HEK293 (cell line): ENCODE data around the gene ATP6V0A4.

Experiments
- BCL11A ChIP-seq: fragments of 450-650 bp; formaldehyde crosslinking; IDR thresholded peaks from 2 replicates; pipeline ENCODE4 v1.5.1; 2016; ENCODE audit warnings: low read depth, missing biosample characterization, missing genetic modification characterization
- SALL2 ChIP-seq: fragments of 450-650 bp; formaldehyde crosslinking; IDR thresholded peaks from 2 replicates; pipeline ENCODE4 v1.5.0; 2017; ENCODE audit warnings: missing biosample characterization, mild to moderate bottlenecking, missing genetic modification characterization, borderline replicate concordance
- ZEB2 ChIP-seq: fragments of 450-650 bp; formaldehyde crosslinking; IDR thresholded peaks from 2 replicates; pipeline ENCODE4 v1.5.1; 2016; ENCODE audit warnings: missing biosample characterization, missing genetic modification characterization
- ZNF350 ChIP-seq: fragments of 450-650 bp; formaldehyde crosslinking; IDR thresholded peaks from 2 replicates; pipeline ENCODE4 v1.5.0; 2017; ENCODE audit warnings: missing biosample characterization, mild to moderate bottlenecking, missing genetic modification characterization
- ZNF423 ChIP-seq: fragments of 450-650 bp; formaldehyde crosslinking; IDR thresholded peaks from 2 replicates; pipeline ENCODE4 v1.5.1; 2016; ENCODE audit warnings: missing biosample characterization, missing genetic modification characterization
- ZNF768 ChIP-seq: fragments of 450-650 bp; formaldehyde crosslinking; IDR thresholded peaks from 2 replicates; pipeline ENCODE4 v1.5.1; 2018; ENCODE audit warnings: missing biosample characterization, mild to moderate bottlenecking, missing genetic modification characterization
- TF ChIP-seq, protein P1 (sequence below): fragments of 450-650 bp; formaldehyde crosslinking; IDR thresholded peaks from 2 replicates; pipeline ENCODE4 v1.5.1; 2017; ENCODE audit warnings: missing biosample characterization, missing genetic modification characterization
- TF ChIP-seq, protein P2 (sequence below): fragments of 450-650 bp; formaldehyde crosslinking; IDR thresholded peaks from 2 replicates; pipeline ENCODE4 v1.5.1; 2016; ENCODE audit warnings: missing biosample characterization, missing genetic modification characterization
- TF ChIP-seq, protein P3 (sequence below): fragments of 450-650 bp; formaldehyde crosslinking; IDR thresholded peaks from 2 replicates; pipeline ENCODE4 v1.5.1; 2017; ENCODE audit warnings: missing biosample characterization, mild to moderate bottlenecking, missing genetic modification characterization, moderate library complexity
- TF ChIP-seq, protein P4 (sequence below): fragments of 450-650 bp; formaldehyde crosslinking; IDR thresholded peaks from 2 replicates; pipeline ENCODE4 v1.5.1; 2016; ENCODE audit warnings: missing biosample characterization, missing genetic modification characterization

DNA sequence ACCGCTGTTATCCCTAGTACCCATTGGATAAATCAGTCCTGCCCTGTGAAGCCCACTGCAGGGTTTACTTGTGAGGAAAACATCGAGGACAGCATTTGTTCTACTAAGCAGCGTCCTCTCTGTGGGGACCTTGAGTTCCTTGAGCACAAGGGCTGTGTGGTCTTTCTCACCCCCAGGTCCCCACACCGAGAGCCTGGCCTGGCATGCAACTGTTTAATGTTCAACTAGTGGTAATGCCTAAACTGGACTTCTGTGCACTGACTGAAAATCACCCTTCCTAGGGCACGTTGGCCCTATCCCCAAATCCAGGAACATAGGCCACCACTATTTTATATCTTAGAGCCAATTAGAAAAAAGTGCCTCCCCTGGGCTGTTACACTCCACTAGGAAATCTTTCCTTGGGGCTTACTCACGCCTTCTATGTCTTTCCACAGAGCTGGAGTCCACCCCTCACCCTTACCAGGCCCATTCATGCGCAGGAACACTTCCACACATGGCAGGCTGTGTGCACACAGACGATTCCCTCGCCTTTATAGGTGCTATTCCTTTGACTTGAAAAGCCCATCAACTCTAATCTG is 1.9 kb downstream of the ATP6V0A4 start:
- TF ChIP-seq BCL11A (tag by site-specific recombination) (no peak), ZNF423 (tag by site-specific recombination) (no peak), ZNF350 (tag by site-specific recombination) (no peak), ZNF768 (tag by site-specific recombination) (no peak), SALL2 (tag by site-specific recombination) (no peak), ZEB2 (no peak)
- TF ChIP-seq, protein P1, sequence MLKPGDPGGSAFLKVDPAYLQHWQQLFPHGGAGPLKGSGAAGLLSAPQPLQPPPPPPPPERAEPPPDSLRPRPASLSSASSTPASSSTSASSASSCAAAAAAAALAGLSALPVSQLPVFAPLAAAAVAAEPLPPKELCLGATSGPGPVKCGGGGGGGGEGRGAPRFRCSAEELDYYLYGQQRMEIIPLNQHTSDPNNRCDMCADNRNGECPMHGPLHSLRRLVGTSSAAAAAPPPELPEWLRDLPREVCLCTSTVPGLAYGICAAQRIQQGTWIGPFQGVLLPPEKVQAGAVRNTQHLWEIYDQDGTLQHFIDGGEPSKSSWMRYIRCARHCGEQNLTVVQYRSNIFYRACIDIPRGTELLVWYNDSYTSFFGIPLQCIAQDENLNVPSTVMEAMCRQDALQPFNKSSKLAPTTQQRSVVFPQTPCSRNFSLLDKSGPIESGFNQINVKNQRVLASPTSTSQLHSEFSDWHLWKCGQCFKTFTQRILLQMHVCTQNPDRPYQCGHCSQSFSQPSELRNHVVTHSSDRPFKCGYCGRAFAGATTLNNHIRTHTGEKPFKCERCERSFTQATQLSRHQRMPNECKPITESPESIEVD (tag by site-specific recombination): no peak
- TF ChIP-seq, protein P2, sequence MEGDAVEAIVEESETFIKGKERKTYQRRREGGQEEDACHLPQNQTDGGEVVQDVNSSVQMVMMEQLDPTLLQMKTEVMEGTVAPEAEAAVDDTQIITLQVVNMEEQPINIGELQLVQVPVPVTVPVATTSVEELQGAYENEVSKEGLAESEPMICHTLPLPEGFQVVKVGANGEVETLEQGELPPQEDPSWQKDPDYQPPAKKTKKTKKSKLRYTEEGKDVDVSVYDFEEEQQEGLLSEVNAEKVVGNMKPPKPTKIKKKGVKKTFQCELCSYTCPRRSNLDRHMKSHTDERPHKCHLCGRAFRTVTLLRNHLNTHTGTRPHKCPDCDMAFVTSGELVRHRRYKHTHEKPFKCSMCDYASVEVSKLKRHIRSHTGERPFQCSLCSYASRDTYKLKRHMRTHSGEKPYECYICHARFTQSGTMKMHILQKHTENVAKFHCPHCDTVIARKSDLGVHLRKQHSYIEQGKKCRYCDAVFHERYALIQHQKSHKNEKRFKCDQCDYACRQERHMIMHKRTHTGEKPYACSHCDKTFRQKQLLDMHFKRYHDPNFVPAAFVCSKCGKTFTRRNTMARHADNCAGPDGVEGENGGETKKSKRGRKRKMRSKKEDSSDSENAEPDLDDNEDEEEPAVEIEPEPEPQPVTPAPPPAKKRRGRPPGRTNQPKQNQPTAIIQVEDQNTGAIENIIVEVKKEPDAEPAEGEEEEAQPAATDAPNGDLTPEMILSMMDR (tag by site-specific recombination): no peak
- TF ChIP-seq, protein P3, sequence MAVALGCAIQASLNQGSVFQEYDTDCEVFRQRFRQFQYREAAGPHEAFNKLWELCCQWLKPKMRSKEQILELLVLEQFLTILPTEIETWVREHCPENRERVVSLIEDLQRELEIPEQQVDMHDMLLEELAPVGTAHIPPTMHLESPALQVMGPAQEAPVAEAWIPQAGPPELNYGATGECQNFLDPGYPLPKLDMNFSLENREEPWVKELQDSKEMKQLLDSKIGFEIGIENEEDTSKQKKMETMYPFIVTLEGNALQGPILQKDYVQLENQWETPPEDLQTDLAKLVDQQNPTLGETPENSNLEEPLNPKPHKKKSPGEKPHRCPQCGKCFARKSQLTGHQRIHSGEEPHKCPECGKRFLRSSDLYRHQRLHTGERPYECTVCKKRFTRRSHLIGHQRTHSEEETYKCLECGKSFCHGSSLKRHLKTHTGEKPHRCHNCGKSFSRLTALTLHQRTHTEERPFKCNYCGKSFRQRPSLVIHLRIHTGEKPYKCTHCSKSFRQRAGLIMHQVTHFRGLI (tag by site-specific recombination): no peak
- TF ChIP-seq, protein P4, sequence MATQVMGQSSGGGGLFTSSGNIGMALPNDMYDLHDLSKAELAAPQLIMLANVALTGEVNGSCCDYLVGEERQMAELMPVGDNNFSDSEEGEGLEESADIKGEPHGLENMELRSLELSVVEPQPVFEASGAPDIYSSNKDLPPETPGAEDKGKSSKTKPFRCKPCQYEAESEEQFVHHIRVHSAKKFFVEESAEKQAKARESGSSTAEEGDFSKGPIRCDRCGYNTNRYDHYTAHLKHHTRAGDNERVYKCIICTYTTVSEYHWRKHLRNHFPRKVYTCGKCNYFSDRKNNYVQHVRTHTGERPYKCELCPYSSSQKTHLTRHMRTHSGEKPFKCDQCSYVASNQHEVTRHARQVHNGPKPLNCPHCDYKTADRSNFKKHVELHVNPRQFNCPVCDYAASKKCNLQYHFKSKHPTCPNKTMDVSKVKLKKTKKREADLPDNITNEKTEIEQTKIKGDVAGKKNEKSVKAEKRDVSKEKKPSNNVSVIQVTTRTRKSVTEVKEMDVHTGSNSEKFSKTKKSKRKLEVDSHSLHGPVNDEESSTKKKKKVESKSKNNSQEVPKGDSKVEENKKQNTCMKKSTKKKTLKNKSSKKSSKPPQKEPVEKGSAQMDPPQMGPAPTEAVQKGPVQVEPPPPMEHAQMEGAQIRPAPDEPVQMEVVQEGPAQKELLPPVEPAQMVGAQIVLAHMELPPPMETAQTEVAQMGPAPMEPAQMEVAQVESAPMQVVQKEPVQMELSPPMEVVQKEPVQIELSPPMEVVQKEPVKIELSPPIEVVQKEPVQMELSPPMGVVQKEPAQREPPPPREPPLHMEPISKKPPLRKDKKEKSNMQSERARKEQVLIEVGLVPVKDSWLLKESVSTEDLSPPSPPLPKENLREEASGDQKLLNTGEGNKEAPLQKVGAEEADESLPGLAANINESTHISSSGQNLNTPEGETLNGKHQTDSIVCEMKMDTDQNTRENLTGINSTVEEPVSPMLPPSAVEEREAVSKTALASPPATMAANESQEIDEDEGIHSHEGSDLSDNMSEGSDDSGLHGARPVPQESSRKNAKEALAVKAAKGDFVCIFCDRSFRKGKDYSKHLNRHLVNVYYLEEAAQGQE (tag by site-specific recombination): no peak
